Measurements from ENCODE around the gene AZU1.

GRCh38 chr19:855142-855541, 27.5 kb downstream of the AZU1 start:
- TF ChIP-seq, protein P1, sequence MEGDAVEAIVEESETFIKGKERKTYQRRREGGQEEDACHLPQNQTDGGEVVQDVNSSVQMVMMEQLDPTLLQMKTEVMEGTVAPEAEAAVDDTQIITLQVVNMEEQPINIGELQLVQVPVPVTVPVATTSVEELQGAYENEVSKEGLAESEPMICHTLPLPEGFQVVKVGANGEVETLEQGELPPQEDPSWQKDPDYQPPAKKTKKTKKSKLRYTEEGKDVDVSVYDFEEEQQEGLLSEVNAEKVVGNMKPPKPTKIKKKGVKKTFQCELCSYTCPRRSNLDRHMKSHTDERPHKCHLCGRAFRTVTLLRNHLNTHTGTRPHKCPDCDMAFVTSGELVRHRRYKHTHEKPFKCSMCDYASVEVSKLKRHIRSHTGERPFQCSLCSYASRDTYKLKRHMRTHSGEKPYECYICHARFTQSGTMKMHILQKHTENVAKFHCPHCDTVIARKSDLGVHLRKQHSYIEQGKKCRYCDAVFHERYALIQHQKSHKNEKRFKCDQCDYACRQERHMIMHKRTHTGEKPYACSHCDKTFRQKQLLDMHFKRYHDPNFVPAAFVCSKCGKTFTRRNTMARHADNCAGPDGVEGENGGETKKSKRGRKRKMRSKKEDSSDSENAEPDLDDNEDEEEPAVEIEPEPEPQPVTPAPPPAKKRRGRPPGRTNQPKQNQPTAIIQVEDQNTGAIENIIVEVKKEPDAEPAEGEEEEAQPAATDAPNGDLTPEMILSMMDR (IDR thresholded peaks at IDR 0.05) = no peak
- no peak for TF ChIP-seq PHF8 (IDR thresholded peaks at IDR 0.05; ENCODE audit: borderline replicate concordance, low read depth)
- no peak for TF ChIP-seq PBX3 (IDR thresholded peaks at IDR 0.05)
- TF ChIP-seq CHD2 (IDR thresholded peaks at IDR 0.05; ENCODE audit: low read length, partially characterized antibody) = no peak
- no peak for TF ChIP-seq MYC (IDR thresholded peaks at IDR 0.05; ENCODE audit: borderline replicate concordance, low read length)
- TF ChIP-seq, protein P2, sequence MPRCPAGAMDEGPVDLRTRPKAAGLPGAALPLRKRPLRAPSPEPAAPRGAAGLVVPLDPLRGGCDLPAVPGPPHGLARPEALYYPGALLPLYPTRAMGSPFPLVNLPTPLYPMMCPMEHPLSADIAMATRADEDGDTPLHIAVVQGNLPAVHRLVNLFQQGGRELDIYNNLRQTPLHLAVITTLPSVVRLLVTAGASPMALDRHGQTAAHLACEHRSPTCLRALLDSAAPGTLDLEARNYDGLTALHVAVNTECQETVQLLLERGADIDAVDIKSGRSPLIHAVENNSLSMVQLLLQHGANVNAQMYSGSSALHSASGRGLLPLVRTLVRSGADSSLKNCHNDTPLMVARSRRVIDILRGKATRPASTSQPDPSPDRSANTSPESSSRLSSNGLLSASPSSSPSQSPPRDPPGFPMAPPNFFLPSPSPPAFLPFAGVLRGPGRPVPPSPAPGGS (IDR thresholded peaks at IDR 0.05) = no peak
